ENCODE measurements around the gene ARAP3.

GRCh38 chr5:141605523-141606277 is 76.3 kb downstream of the ARAP3 start:
- TF ChIP-seq, protein P1, sequence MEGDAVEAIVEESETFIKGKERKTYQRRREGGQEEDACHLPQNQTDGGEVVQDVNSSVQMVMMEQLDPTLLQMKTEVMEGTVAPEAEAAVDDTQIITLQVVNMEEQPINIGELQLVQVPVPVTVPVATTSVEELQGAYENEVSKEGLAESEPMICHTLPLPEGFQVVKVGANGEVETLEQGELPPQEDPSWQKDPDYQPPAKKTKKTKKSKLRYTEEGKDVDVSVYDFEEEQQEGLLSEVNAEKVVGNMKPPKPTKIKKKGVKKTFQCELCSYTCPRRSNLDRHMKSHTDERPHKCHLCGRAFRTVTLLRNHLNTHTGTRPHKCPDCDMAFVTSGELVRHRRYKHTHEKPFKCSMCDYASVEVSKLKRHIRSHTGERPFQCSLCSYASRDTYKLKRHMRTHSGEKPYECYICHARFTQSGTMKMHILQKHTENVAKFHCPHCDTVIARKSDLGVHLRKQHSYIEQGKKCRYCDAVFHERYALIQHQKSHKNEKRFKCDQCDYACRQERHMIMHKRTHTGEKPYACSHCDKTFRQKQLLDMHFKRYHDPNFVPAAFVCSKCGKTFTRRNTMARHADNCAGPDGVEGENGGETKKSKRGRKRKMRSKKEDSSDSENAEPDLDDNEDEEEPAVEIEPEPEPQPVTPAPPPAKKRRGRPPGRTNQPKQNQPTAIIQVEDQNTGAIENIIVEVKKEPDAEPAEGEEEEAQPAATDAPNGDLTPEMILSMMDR (IDR thresholded peaks at IDR 0.05; ENCODE audit: borderline replicate concordance, extremely low read depth, low read length, poor library complexity, severe bottlenecking) = peak; percentile 7
- no peak for TF ChIP-seq EZH2 (IDR thresholded peaks at IDR 0.05; ENCODE audit: borderline replicate concordance, low read depth, low read length, severe bottlenecking)

Measured in DND-41 (cell line).